ENCODE results near the gene NAALADL2.
A peak's percentile ranks its signal among the peaks of the same experiment; 100 is the strongest.
"Not testable (repeated sequence)": the region's sequence is repeated elsewhere in the genome, so short reads cannot be mapped to it uniquely, and the experiment has no call there.

NAALADL2 gene

GRCh38 chr3:175077216-175077615, 218.1 kb downstream of the NAALADL2 start:
- DNase-seq, result no peak

- no peak for DNase-seq
Measured at GRCh38 chr3:175082631-175083030, 223.5 kb downstream of the NAALADL2 start.

GRCh38 chr3:175087128-175087527, 228.0 kb downstream of the NAALADL2 start:
- DNase-seq, result not testable (repeated sequence)

- DNase-seq, result no peak
Measured at GRCh38 chr3:175088766-175089380, 229.7 kb downstream of the NAALADL2 start.

- DNase-seq, result no peak
Measured at GRCh38 chr3:175091426-175092114, 232.4 kb downstream of the NAALADL2 start.

GRCh38 chr3:175093748-175094147, 234.6 kb downstream of the NAALADL2 start:
- no peak for DNase-seq

- no peak for DNase-seq
Measured at GRCh38 chr3:175094344-175094743, 235.2 kb downstream of the NAALADL2 start.

- no peak for DNase-seq
Measured at GRCh38 chr3:175098644-175099043, 239.5 kb downstream of the NAALADL2 start.

- no peak for DNase-seq
Measured at GRCh38 chr3:175102161-175102560, 243.0 kb downstream of the NAALADL2 start.

- no peak for DNase-seq
Measured at GRCh38 chr3:175103298-175103697, 244.2 kb downstream of the NAALADL2 start.

- peak; percentile 21 for DNase-seq
Measured at GRCh38 chr3:175105066-175105465, 245.9 kb downstream of the NAALADL2 start.

GRCh38 chr3:175107231-175107630, 248.1 kb downstream of the NAALADL2 start:
- no peak for DNase-seq

GRCh38 chr3:175107995-175108394, 248.9 kb downstream of the NAALADL2 start:
- no peak for DNase-seq

- DNase-seq, result no peak
Measured at GRCh38 chr3:175108613-175109151, 249.5 kb downstream of the NAALADL2 start.

- DNase-seq, result peak; percentile 21
Measured at GRCh38 chr3:175111036-175111435, 251.9 kb downstream of the NAALADL2 start.

- DNase-seq, result no peak
Measured at GRCh38 chr3:175118382-175118941, 259.3 kb downstream of the NAALADL2 start.

- DNase-seq, result no peak
Measured at GRCh38 chr3:175121225-175121624, 262.1 kb downstream of the NAALADL2 start.

- no peak for DNase-seq
Measured at GRCh38 chr3:175127075-175127662, 268.0 kb downstream of the NAALADL2 start.

GRCh38 chr3:175129126-175129525, 270.0 kb downstream of the NAALADL2 start:
- no peak for DNase-seq

- DNase-seq, result no peak
Measured at GRCh38 chr3:175129571-175129970, 270.4 kb downstream of the NAALADL2 start.

GRCh38 chr3:175131866-175132265, 272.7 kb downstream of the NAALADL2 start:
- DNase-seq, result not testable (repeated sequence)

- DNase-seq, result not testable (repeated sequence)
Measured at GRCh38 chr3:175132706-175133105, 273.6 kb downstream of the NAALADL2 start.

GRCh38 chr3:175144368-175144767, 285.2 kb downstream of the NAALADL2 start:
- DNase-seq, result no peak

GRCh38 chr3:175146258-175146657, 287.1 kb downstream of the NAALADL2 start:
- DNase-seq, result no peak

All from NCI-H226 (cell line).